HG03442 (cell line): ENCODE measurements around the gene C4orf50.

ENCODE experiments used
- ATAC-seq: cut with Tn5 transposase; IDR thresholded peaks from one replicate; pipeline ENCODE4 v1.9.1; 2021; ENCODE audit warnings: mild to moderate bottlenecking, moderate library complexity; ENCODE audit not compliant: unreplicated experiment

The C4orf50 gene

DNA sequence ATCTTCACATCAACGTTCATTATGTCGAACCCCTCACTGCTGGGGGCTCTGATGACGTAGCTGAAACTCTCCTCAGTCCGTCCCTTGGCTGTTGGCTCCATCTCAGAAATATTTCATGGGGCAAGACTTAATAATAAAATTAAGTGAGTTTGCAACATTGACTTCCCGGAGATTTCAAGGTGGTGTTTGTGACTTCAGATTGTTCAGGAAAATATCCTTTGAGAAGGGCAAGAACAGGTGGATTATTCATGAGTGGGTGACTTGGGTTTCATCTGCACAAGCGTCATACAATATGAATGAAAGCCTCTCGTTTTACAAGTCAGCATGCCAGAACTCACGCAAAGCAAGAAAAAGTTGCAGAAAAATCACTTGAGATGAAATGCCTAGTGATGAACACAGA is at the start of gene C4orf50:
TSS of gene C4orf50 (minus strand) at position 101 of the 400 bp plus-strand sequence.
- no peak for ATAC-seq

- ATAC-seq: no peak
Measured at GRCh38 chr4:6065934-6066590, 47.8 kb upstream of the C4orf50 start.

- no peak for ATAC-seq
Measured at GRCh38 chr4:6065166-6065565, 46.9 kb upstream of the C4orf50 start.

DNA sequence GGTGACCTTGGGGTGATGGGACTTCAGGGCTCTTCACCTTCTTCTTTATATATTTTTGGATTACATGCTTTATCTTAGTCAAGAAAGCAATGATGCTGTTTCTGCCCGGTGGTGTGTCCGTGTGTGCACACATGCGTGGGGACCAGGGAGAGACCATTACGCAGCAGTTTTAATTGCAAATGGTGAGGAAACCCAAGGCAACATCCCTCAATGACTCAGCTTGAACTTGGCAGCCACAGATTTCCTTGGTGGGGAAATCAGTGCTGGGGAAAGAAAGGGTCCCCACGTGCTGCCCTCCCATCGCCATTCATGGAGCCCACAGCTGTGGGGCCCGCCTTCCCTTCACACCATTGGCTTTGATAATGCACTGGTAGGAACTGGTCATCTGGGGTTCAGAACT is 46.2 kb upstream of the C4orf50 start:
- no peak for ATAC-seq

- ATAC-seq: no peak
Measured at GRCh38 chr4:6063684-6064083, 45.5 kb upstream of the C4orf50 start.

- ATAC-seq: no peak
Measured at GRCh38 chr4:6062133-6062532, 43.9 kb upstream of the C4orf50 start.

DNA sequence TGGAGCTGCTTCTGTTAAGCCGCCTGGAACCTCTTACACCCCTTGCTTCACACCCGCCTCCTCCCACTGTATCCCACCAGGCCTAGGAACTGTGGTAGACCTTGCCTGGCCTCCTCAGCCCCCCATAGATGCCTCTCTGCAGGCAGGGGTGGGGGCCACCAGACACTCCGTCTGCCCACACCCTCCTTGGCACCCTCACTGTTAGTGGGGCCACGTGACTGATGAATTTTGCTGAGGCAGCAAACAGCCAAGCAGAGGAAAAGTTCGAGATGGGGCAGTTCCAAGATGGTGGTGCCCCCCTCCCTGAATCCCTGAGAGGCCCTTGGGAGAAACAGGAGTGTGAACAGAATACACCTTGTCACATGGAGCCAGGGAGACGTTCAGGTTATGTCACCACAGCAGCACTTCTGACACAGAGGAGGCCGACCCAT is 41.2 kb upstream of the C4orf50 start:
- no peak for ATAC-seq

DNA sequence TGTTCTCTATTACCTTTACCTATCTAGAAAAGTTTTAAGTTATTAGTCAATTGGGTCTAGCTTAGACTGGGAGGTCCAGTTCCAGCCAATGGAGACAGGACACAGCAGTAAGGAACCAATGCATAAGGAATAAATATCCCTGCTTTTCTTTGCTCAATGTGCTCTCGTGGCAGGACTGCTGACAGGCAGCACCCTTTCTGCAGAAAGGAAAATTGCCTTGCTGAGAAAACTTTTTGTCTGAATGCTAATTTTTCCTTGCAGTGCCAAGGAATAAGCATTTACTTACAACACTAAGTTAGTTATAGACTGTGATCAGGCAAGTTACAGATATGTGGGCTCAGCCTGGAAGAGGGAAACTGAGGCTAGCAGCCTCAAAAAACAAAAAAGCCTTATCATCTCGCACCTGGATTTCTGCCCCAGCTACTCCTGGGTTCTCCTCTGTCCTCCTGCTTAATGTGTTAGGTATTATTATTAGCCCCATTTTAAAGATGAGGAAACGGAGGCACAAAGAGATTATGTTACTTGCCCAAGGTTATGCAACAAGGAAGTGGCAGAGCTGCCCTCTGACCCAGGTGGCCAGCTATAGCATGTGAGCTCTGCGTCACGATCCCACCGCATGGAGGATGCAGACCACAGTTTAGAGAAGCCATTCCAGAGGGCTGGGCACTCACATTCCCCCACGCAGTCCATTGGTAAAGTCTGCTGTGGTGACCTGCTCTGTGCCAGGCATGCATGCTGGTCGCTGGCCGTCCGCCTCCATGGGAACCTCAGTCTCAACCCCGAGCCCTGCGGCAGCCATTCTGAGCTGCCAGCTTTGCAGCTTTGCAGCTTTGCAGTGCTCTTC is 40.5 kb upstream of the C4orf50 start:
- no peak for ATAC-seq

DNA sequence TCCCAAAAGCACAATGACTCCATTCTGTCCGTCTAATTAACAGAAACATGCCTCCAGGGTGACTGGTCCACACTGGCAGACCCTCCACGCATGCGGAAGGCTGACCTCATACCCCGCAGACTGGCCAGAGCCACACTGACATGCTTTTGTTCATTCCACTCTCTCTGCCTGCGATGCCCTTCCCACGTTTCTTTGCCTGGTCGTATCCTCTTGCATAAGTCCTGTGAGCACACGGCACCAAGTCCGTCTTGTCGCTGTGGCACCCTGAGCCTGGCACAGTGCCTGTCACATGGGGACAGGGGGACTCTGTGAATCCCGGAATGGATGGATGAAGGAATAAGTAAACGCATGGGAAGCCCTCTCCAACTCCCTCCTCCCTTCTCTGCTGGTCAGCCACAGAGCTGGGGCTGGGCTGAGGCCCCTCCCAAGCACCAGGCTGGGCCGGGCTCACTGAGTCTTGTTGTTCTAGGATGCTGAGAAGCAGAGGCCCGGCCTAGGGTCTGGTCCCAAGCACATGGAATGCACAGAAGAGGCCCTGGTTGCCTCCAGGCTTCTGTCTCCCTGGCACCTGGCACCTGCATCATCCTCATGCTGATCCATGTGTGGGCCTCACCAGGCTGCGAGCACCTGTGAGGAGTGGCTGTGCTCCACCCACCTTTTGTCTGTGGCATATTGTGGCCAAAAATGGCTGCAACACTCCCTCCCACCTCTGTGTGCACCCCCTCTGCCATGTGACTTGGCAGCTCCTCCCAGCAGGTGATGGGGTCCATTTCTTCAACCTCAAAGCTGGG is 38.9 kb upstream of the C4orf50 start:
- no peak for ATAC-seq

DNA sequence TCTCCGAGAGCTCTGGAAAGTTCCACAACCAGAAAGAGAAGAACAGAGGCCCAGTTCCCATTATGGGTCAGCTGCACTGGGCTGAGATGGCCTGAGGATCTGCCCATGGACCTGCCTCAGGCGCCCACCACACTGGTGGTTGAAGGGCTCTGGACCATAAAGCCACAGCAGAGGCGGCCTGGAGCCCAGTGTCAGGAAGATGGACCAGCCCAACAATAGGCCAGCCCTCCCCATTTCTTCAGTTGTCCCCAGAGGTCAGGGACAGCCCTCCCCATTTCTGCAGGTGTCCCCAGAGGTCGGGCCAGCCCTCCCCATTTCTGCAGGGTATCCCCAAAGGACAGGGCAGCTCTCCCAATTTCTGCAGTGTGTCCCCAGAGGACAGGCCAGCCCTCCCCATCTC is 37.2 kb upstream of the C4orf50 start:
- no peak for ATAC-seq

DNA sequence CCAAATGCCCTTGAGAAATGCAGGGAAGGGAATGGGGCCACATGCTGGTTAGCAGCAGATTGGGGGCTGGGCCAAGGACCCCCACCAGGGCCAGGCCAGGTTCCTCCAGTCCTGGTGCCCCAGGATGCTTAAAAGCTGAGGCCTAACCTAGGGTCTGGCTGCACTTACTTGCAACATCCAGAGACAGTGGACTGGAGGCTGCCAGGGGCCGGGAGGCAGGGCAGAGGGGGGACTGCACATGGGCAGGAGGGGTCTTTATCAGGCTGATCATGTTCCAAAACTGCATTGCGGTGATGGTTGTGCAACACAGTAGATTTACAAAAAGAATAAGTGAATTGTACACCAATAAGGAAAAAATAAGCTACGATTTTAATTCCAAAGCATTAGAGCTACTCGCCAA is 36.8 kb upstream of the C4orf50 start:
- no peak for ATAC-seq

DNA sequence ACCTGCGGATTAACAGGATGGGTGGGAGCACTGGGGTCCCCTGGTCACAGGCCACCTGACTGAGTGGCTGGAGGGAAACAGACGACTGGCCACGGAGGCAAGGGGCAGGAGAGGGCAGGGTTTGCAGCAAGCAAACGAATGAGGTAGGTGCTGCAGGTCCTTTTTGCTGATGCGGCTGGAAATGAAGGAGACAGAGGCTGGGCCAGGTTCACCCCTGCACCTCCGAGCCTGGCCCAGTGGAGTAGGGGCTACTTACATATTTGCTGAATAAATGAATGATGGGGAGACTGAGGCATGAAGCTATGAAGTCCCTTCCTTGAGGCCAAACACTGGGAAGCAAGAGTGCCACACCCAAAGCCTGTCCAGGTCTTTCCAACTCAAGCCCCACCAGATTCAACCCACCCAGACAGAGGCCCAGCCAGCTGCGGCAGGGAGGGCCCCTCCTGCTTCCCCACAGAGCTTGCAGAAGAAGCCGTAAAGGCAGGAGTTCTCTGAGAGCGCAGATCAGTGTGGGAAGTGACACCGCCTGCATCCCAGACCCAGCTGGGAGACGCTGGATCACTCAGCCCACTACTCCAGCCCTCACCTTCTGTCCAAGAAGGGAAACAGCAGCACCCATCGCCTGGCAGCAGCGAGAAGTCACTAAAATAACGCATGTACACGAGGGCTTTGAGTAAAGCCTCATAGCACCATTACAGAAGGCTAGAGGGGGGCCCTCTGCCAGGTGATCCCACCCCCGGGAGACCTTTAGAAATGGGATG is 36.1 kb upstream of the C4orf50 start:
- no peak for ATAC-seq

GRCh38 chr4:6052679-6053078 is 34.4 kb upstream of the C4orf50 start:
- ATAC-seq: no peak

DNA sequence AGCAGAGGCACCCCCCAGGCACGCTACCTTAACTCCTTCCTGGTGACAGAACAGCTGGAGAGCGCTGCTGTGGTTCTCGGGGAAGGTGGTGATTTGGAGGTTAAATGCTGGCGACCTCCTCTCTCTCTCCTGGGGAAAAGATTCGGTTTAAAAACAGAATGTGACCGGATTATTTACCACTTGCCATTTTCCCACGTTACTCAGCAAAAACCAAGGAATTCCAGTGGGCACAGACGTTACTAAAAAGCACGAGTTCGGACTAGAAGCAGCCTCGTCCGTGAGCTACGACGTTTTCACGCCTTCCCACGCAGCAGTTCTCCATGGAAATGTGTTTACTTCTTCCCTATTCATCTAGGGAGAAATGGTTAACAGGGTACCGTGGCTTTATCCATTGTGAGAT is 32.3 kb upstream of the C4orf50 start:
- ATAC-seq: no peak

GRCh38 chr4:6049985-6050384 is 31.8 kb upstream of the C4orf50 start:
- ATAC-seq: no peak

GRCh38 chr4:6049278-6049677 is 31.0 kb upstream of the C4orf50 start:
- no peak for ATAC-seq

DNA sequence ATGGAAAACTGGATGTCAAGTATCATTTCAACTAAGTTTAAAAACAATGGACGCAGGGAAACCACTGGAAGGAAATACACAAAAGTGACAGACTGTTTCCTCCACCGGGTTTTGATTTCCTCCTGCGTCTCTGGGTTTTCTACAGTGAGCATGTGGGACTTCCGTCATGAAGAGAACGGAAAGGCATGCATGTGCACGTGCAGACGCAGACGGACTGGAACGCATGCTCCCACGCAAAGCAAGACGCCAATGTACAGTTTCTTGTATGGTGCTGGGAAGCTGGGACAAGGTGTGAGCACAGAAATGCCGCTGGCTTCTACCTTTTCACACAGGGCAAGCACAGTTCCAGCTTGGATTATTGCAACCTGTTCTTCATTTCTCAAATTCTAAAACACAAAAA is 30.3 kb upstream of the C4orf50 start:
- ATAC-seq: no peak

DNA sequence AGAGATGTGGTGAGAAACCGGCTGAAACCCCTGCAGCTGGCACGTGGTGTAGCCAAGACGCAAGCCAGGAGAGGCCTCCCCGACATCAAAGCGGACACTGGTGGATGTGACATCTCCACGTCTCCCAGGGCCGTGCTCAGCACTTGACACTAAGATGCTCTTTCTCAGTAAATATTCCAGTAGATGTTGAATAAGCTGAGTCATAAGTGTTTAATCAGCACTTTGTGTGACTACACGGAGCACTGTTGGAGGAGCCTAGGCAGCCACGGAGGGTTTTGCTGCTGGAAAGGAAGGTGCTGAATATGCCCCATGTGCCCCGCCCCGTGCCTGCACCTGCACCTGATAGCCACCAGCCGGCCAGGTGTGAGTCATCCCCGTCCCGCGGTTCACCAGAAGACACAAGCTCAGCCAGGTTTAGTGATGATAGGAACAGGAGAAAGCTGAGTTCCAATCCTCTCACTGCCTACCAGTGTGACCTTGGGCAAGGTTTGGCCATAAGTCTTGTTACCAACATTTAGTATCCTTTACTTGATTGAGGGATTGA is 29.0 kb upstream of the C4orf50 start:
- no peak for ATAC-seq

DNA sequence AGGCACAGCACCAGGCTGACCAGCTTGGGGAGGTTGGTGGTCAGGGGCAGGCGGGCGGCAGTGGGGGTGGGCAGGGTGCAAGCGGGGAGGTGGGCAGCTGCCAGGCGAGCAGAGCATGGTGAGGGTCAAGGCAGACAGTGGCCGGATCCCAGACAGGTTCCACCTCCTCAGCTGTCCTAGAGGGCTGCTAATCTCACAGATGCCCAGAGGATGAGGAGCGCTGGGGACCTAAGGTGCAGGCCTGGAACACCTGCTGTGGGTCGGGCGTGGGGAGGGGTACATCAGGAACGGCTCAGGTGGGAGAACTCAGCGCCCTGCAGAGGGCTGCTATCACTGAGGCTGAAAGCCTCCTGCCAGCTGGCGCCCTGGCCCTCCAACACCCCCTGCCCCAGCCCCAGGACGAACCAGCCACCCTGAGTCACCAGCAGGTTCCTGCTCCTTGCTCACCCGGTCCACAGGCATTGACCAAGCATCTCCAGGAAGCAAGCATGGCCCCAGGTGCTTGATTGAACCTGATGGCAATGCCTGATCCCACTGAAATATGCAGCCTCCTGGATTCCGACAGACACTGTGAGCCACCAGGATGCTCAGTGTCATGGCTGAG is 28.4 kb upstream of the C4orf50 start:
- ATAC-seq: no peak

GRCh38 chr4:6044805-6045204 is 26.6 kb upstream of the C4orf50 start:
- ATAC-seq: no peak
